DMS79 treated with DMSO at 0.1 percent for 48 hours (cell line): Measurements from ENCODE around the gene PPP2R1B.
"Not testable (repeated sequence)": the region's sequence is repeated elsewhere in the genome, so short reads cannot be mapped to it uniquely, and the experiment has no call there.

Source experiments
- DNase-seq: peaks from one replicate; lab custom pipeline; 2025; lab: John Stamatoyannopoulos, UW

The PPP2R1B gene

DNA sequence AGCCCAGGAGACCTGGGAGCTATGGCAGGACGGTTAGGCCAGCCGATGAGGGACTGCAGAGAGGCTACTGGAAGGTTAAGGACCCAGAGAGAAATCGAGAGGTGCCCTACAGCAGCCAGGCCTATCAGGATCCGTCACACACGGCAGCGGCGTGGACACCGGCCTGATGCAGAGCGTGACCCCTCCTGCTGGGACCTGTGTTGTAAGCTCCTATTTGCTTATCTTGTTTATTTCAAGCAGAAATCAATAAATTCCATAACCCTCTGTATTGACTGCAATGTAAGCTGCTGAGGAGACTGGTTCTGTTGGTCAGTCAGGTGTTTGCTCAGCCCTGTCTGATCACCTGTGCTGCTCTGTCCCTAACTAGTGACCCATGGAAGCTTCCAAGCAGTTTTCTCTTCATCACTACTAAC, 39.9 kb downstream of the PPP2R1B start:
- no peak for DNase-seq

DNA sequence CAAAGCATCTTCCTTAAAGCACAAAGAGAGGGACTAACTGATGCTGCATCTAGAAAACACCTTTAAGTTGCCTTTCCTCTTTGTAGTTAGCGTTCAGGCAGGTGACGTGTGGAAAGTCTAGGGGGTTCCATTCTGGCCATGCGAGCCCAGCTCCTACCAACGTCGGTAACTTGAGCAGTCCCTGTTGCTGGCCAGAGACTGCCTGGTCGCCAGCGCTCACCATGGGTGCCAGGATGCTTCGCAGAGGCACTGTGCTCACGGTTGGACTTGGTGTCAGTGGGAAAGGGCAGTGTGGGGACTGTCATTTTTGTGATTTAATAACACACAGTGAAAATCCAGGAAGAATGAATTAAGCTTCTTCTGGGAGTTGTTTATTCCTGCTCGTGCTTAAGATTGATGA, 40.6 kb downstream of the PPP2R1B start:
- DNase-seq, result no peak

DNA sequence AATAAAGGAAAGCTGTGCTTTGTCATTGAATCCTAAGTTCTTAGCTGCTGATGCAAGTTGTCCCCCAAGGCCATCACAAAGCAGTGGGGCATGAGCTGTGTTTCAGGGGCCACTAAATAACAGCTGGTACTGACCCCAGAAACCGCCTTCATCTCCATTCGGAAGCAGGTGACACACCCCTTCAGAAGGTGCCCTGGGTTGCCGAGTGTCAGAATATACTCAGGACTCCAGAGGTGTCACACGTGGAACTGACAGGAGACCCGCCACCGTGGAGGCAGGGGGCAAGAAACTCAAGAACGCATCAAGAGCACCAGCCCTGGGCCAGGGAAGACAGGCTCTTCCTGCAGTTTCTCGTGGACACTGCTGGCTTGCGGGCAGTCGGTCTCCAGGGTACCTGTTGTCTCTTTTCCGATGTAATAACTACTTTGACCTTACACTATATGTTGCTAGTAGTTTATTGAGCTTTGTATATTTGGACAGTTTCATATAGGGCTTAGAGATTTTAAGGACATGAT, 41.5 kb downstream of the PPP2R1B start:
- no peak for DNase-seq

DNA sequence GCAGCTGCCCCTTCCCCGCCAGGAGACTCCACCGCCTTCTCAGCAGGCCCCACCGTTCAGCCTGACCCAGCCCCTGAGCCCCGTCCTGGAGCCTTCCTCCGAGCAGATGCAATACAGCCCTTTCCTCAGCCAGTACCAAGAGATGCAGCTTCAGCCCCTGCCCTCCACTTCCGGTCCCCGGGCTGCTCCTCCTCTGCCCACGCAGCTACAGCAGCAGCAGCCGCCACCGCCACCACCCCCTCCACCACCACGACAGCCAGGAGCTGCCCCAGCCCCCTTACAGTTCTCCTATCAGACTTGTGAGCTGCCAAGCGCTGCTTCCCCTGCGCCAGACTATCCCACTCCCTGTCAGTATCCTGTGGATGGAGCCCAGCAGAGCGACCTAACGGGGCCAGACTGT, 42.6 kb downstream of the PPP2R1B start:
- DNase-seq, result no peak

DNA sequence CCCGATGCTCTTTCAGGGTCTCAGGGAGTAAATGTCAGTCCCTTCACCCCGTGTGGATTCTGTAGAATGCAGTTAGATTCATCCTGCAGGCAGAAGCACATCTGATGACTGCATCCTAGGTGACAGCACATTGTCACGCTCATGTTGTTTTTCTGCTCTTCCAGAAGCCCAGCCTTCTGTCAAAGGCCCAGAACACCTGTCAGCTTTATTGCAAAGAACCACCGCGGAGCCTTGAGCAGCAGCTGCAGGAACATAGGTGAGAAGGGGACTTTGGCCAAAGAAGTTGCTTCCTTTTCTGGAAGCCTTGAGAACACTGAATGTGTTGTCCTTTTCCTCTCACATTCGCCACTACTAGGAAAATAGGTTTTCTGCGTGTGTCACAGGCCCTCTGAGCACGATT, 43.7 kb downstream of the PPP2R1B start:
- DNase-seq, result no peak

DNA sequence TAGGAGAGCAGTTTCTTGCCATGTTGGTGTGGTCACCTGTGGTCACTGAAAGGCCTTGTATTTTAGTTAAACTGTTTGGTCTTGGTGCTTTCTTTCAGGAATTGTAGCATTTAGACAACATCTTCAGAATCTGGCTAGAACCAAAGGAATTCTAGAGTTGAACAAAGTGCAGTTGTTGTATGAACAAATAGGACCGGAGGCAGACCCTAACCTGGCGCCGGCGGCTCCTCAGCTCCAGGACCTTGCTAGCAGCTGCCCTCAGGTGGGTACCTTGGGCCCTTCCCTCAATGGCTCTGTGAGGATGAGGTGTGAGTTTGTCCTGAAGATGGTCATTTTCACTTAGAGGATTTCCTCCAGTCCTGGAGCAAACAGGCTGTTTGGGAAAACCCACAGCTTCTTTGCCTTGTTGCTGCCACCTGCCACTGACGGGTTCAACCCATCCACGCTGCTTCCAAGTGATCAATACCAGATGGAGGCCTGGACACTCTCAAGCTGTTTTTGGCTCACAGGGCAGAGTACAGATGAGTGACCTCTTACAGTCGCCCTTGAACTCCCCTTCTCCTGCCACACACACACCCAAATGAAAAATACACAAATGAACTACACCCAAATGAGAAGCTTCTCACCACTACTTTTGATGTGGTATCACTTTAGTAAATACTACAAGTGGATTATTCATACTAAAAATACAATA, 45.2 kb downstream of the PPP2R1B start:
- no peak for DNase-seq

DNA sequence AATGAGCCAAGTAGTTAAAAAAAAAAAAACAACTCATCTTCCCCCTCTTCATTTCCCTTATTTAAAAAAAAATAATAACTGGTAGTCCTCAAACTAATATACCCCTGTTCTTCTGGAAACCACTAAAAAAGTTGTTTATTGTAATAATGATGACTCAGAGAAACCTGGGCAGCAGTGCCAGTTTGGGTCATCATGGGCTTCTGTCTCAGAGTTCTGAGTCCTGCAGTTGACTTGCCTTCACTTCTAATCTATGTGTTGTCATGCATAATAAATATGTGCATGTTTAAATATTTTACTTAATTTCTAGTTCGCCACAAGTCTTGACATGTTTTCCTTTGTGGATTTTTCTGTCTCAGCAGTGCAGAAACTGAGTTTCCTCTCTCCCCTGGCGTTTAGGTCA, 46.8 kb downstream of the PPP2R1B start:
- no peak for DNase-seq

DNA sequence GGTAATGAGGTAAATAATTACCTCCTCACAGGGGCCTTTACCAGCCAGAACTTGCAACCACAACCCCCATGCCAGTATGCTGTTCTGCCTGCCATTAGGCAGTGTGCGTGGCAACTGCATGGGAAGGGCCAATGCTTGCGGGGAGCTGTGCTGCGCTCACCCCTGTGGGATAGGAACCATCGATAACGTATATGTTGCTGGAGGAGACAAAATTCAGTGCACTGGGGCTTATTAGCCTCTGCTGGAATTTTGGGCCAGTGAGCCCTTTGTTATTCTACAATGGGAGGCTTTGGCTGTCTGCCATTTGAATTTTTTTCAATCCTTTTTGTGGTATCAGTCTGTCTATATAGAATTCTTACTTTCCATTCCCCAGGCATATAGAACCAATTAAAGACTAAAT, 47.3 kb downstream of the PPP2R1B start:
- no peak for DNase-seq

DNA sequence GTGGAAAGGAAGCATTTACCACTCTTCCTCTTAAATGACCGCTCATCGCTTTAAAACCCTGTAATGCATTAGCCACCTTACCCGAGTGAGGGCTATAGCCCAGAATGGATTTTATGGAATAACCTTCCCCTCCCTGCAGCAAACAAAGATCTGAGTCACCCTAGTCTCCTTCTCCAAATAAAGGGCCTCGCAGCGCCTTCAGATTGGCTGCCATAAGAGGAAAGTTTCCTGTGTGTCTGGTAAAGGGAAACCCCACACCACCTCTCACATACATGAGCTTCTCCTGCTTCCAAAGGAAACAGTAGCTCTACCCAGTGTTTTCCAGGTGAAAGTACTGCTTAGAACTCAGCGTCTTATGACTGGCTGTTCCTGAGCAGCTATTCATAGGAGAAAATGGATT, 47.8 kb downstream of the PPP2R1B start:
- no peak for DNase-seq

DNA sequence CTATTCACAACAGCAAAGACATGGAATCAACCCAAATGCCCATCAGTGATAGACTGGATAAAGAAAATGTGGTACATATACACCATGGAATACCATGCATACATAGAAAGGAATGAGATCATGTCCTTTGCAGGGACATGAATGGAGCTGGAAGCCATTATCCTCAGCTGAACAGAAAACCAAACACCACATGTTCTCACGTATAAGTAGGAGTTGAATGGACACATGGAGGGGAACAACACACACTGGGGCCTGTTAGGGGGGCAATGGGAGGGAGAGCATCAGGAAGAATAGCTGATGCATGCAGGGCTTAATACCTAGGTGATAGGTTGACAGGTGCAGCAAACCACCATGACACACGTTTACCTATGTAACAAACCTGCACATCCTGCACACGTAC, 48.5 kb downstream of the PPP2R1B start:
- not testable (repeated sequence) for DNase-seq

DNA sequence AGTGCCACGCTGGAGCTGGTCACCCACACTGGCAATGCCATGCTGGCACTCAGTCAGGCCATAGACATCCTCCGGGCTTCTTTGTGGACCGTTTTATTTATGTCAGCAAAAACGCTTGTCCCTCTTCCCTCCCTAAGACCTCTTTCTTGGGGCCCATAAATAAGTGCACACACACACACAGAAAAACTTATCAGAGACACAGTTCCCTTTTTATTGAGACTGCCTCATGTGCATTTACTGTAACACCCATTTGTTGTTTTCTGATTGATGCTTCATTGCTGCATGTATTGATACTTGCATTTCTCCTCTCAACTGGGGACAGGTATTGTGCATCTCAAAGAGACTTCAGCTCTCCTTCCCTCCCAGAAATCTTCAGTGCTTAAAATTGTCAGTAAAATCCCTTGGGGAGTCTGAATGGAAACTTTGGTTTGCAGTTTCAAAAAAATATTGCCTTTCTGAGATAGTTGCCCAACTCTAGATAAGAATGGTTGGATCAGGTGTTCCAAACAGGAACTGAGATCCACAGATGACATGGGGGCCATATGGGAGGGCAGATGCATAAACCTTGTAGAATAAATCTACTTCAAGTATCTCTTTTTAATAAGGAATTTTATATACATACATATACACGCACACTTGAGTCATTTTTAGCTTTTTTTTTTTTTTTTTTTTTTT, 50.9 kb downstream of the PPP2R1B start:
- no peak for DNase-seq

DNA sequence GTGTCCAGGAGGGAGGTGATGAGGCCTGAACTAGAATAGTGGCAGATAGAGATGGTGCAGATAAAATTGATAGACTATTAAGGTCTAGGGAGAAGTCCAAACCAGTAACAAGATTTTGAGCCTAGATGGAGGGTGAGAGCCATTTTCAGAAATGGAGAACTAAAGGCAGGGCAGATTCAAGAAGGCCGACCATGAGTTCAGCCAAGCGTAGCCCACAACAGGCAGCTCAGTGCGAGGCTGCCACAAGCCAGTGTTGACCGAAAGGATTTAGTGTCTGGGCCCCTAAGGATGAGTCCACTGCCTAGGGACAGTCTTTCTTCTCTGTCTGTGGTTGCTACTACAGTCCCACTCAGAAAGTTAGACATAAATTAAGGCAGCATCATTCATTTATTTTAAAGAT, 51.7 kb downstream of the PPP2R1B start:
- no peak for DNase-seq

DNA sequence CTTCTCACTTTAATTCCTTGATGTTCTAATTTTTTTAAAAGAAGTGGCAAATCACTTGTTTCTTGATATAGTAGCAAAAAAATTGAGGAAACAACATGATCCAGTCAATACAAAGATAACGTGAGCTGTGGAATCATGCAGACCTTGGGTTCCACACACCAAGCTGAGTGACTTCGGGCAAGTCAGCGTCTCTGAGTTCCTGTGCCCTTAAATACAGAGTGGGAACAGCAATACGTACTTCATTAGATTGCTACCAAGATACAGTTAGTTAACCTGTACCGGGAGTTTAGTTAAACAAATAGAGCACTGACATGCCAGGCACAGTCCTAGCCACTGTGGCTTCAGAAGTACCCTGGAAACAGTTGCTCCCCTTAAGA, 58.5 kb downstream of the PPP2R1B start:
- no peak for DNase-seq

DNA sequence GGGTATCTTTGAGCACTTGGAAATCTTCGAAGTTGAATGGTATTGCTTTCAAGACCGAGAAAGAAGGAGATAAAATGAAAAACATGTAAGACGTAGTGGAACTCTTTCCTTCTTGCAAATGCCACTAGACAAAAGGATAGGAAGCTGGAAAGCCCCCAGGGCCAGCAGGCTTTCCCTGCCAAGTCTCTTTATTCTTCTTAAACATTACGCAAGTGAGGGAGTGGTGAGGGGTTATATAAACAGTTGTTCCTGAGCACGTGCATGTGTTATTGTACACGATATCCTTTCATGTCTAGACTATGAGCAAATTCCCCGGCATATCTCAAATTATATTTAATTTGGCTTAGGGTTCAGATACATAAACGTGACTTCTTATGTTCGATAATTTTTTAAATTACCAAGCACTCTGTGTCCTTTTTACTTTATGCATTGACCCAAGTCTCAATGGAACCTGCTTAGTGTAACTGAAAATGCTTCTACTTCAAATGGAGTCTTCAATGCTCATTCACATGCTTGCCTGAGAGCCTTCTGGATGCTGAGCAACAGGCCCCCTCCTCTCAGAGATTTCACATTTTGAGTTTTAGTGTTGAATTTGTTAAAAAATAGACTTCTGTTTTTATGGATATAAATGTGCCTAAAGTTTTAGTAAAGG, 59.0 kb downstream of the PPP2R1B start:
- no peak for DNase-seq

DNA sequence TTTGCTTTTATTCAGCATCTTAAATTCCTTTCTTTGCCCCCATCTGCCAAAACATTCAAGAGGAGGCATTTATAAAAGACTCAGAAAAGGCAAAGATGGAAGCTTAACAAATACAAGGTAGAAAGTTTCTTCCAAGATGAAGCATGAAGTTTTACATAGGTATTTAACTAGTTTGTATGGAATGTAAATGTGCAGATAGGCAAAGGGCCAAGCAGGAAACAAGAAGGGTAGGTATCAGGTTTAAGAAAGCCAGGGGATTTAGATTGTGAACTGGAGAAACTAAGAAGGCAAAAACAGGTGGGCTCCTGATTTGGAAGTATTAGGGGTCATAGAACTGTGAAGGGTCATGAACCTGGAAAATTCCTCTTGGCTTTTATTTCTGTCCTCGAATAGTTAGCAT, 62.6 kb downstream of the PPP2R1B start:
- no peak for DNase-seq

DNA sequence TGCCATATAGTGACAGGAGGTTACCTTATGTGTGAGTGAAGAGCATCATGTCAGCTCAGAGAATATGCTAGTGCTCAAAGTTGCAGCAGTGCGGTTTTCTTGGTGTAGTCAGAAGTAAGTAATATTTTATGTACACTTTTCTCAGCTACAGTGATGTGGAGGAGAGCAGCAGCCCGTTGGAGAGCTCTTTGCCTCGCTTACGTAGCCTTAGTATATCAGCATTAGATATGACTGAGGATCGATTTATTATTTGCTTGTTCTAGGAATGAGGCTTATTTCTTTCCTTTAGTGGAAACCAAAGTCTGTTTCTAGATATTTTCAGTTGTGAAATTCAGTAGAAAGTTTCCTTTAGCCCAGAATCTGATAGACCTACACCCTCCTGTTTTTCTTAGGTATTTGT, 63.6 kb downstream of the PPP2R1B start:
- DNase-seq, result no peak

DNA sequence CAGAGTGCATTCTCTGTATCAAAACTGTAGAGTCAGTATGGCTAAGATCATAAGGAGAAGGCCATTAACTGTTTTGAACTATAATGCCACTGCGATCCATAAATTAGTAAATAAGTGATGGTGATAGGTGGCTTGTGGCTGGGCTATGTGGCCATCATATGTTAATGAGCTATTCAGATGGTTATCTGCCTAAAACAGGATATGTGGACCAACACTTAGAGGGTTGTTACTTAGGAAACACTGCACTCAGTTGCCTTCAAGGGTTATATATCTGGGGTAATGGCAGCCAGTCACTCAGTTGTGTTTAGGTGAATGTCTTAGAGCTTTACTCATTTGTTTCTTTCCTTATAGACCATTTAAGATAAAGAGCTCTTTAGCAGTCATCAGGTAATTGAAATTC, 66.0 kb downstream of the PPP2R1B start:
- no peak for DNase-seq

DNA sequence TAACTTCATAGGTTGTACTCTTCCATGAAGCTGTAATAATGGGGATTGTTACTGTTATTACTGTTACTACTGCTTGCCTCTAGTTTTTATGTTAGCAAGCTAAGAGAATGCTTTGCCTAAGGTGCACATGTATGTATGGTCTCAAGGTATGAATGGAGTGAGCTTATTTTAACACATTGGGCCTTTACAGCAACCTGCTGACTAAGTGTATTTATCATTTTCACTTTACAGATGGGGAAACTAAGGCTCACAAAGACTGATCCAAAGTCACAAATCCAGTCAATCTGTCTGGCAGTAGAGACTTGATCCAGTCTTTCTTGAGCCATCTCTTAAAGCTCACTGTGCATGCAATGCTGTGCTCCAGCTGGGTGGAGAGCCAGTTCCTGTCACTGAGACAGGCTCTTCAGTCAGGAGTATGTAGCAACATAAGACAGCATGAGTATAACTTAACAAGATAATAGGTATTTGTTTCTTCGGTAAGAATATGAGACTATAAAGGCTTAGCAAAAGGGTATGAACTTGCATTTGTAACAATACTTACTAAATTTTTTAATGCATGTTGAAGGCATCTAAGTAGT, 66.5 kb downstream of the PPP2R1B start:
- DNase-seq, result no peak

DNA sequence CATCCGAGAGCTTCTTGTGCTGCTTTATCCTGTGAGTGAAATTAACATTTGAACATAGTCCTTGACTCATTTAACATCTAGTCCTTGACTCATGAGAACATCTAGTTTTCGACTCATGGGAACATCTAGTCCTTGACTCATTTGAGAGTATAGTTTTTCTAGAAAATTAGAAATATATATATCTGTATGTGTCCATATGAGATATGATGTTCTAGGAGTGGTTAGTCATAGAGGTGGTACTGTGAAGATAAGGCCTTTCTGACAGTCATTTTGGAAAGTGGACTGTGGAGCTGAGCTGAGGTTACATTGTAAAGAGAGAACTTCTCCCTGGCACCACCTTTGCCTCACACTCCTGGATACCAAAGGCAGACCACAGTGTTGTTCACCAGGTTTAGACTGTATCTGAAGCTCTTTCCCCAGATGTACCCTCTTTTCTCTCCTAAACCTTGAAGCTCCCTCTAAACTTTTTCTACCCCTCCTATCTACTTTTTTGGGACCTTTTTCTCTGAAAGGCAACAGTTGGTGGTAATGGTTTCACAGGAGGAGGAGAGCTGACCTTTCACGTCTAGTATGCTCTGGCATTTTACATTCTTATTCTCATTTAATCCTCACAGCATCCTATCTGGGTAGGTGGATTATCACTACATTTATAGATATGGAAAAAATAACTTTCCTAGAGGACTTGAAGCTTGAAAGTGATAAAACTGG, 67.2 kb downstream of the PPP2R1B start:
- no peak for DNase-seq

DNA sequence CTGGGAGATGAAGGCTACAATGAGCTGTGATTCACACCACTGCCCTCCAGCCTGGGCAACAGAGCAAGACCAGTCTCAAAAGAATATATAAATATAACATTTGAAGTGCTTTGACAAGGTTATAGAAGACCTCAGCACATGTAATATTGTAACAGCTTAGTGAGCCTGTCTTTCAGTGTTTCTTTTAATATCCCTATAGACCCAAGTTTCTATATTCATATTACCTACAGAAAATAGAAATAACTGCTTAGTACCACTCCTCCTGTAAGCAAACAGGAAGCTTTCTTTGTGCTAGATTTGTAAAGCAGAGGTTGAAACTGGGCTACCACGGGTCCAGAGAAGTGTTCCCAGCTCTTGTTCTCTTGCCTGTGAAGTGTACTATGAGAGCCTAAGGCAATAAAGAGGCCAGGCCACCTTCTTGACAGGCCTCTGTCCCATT, 68.2 kb downstream of the PPP2R1B start:
- no peak for DNase-seq

DNA sequence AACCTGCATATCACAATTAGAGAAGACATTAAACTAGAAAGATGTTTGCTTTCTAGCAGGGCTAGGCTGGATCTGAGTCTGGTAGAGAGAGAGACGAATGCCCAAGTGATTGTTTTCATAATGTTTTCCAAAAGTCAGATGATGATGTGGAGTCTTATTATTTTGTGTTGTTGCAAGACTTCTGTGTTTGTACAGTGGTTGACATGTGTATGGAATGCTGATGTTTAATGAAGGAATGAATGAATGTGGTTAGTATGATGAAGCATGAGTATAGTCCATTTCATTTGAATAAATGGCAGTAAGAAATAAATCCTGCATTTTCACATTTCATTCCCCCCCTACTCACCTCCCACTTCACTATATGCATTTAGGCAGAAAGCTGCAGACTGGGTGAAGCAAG, 69.6 kb downstream of the PPP2R1B start:
- no peak for DNase-seq

DNA sequence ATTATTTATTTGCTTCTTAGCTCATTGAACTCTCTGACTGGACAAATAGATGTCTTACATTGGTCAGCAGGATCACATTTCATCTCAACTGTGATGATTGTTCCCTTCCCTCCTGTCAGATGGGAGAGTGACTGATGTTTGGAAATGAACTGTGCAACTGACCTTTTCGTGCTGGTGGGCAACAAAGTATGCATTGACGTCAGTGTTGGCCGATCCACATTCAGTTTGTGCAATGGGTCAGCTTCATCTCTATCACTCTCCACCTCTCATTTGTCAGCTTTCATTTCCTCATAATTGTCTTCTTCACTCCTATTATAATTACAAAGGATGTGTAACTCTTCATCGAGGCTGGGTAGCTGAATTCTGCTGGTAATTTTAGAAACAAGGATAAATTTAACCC, 71.3 kb downstream of the PPP2R1B start:
- DNase-seq, result no peak
